ENCODE data around the gene UBAP2. TPM values are rescaled to one million over a fixed set of nuclear protein-coding genes. Genes with fewer than 3 reads are reported as not detected.
A peak's percentile ranks its signal among the peaks of the same experiment; 100 is the strongest.

UBAP2 gene
- total and polyA plus RNA-seq, 7 experiments from 2014 or later, result 13.0 to 48.4 (median 29.9) TPM

- H3K4me1 ChIP-seq (ENCODE audit: control insufficient read depth in 2 of 2, insufficient read depth in 2 of 2, low read length in 2 of 2), result no peaks in the 10 kb centered on the region
- Mint-ChIP-seq H3K27me3 (no peaks in the 10 kb centered on the region), H3K4me3 (no peak overlapping the region), H3K9me3 (peaks cover 0 to 2% (median 0%) of the 10 kb centered on the region in 11 donors), H3K27ac (peak overlapping the region in 2 of 9 donors; percentile 26 to 46), H3K4me1 (peaks cover 13 to 31% (median 24%) of the 10 kb centered on the region in 7 donors), H3K36me3 (peaks cover 3 to 30% (median 16%) of the 10 kb centered on the region in 5 donors)
- H3K36me3 ChIP-seq (ENCODE audit: control insufficient read depth in 2 of 3, insufficient read depth in 3 of 3, low read length in 3 of 3), result peaks cover 0 to 18% (median 0%) of the 10 kb centered on the region in 3 experiments
- CTCF ChIA-PET, result interaction anchor here (0.9 kb wide), 1 partner anchor 28 kb away, joined by 3 read pairs; no protein-coding TSS in a partner anchor
- no peak overlapping the region for H3K27ac ChIP-seq (ENCODE audit: low read depth, low read length)
- POLR2A ChIA-PET, result no interaction called here
- intact Hi-C loops (cut with micrococcal nuclease), result loop anchor here in 1 of 2 donors (5.0 kb wide), 1 partner anchor 88 kb away; the partner anchor contains the start of gene UBE2R2
- DNase-seq, result no peak
- no peak for ATAC-seq
- no peaks in the 10 kb centered on the region for H3K27me3 ChIP-seq (ENCODE audit: control insufficient read depth in 2 of 2, insufficient read depth in 2 of 2, low read length in 2 of 2)
- H3K9me3 ChIP-seq (ENCODE audit: control insufficient read depth in 2 of 3, low read length in 3 of 3), result no peaks in the 10 kb centered on the region
- H3K4me3 ChIP-seq (ENCODE audit: low read length), result no peak overlapping the region
Observed at GRCh38 chr9:33905137-33905536, 143.6 kb downstream of the UBAP2 start.

GRCh38 chr9:33903157-33903780, 145.4 kb downstream of the UBAP2 start:
- ChIA-PET POLR2A (no interaction called here), CTCF (no interaction called here)
- peaks cover 13 to 34% (median 23%) of the 10 kb centered on the region in 7 donors for H3K4me1 Mint-ChIP-seq
- Histone ChIP-seq H3K36me3 (ENCODE audit: control insufficient read depth in 2 of 3, insufficient read depth in 3 of 3, low read length in 3 of 3) (peaks cover 0 to 24% (median 0%) of the 10 kb centered on the region in 3 experiments), H3K9me3 (ENCODE audit: control insufficient read depth in 2 of 3, low read length in 3 of 3) (no peaks in the 10 kb centered on the region), H3K4me1 (ENCODE audit: control insufficient read depth in 2 of 2, insufficient read depth in 2 of 2, low read length in 2 of 2) (no peaks in the 10 kb centered on the region), H3K27ac (ENCODE audit: low read depth, low read length) (no peak overlapping the region), H3K4me3 (ENCODE audit: low read length) (no peak overlapping the region), H3K27me3 (ENCODE audit: control insufficient read depth in 2 of 2, insufficient read depth in 2 of 2, low read length in 2 of 2) (no peaks in the 10 kb centered on the region)
- H3K4me3 Mint-ChIP-seq, result no peak overlapping the region
- H3K27ac Mint-ChIP-seq, result peak overlapping the region in 2 of 9 donors; percentile 0 to 19
- H3K36me3 Mint-ChIP-seq, result peaks cover 3 to 31% (median 16%) of the 10 kb centered on the region in 5 donors
- peaks cover 0 to 2% (median 0%) of the 10 kb centered on the region in 11 donors for H3K9me3 Mint-ChIP-seq
- H3K27me3 Mint-ChIP-seq, result no peaks in the 10 kb centered on the region
- DNase-seq, result no peak
- intact Hi-C loops (cut with micrococcal nuclease), result no loop called here
- ATAC-seq, result no peak

GRCh38 chr9:33894316-33894715, 154.4 kb downstream of the UBAP2 start:
- ChIA-PET CTCF (no interaction called here), POLR2A (no interaction called here)
- Mint-ChIP-seq H3K4me3 (no peak overlapping the region), H3K27me3 (no peaks in the 10 kb centered on the region), H3K27ac (no peak overlapping the region), H3K9me3 (no peaks in the 10 kb centered on the region), H3K36me3 (peaks cover 0 to 19% (median 7%) of the 10 kb centered on the region in 5 donors), H3K4me1 (peaks cover 5 to 27% (median 13%) of the 10 kb centered on the region in 7 donors)
- no peak overlapping the region for H3K4me3 ChIP-seq (ENCODE audit: low read length)
- peaks cover 0 to 14% (median 4%) of the 10 kb centered on the region in 3 experiments for H3K36me3 ChIP-seq (ENCODE audit: control insufficient read depth in 2 of 3, insufficient read depth in 3 of 3, low read length in 3 of 3)
- H3K9me3 ChIP-seq (ENCODE audit: control insufficient read depth in 2 of 3, low read length in 3 of 3), result no peaks in the 10 kb centered on the region
- DNase-seq (no peak), ATAC-seq (no peak)
- no peaks in the 10 kb centered on the region for H3K4me1 ChIP-seq (ENCODE audit: control insufficient read depth in 2 of 2, insufficient read depth in 2 of 2, low read length in 2 of 2)
- H3K27ac ChIP-seq (ENCODE audit: low read depth, low read length), result no peak overlapping the region
- no peaks in the 10 kb centered on the region for H3K27me3 ChIP-seq (ENCODE audit: control insufficient read depth in 2 of 2, insufficient read depth in 2 of 2, low read length in 2 of 2)
- intact Hi-C loops (cut with micrococcal nuclease), result no loop called here

- Mint-ChIP-seq H3K4me1 (peaks cover 5 to 26% (median 13%) of the 10 kb centered on the region in 7 donors), H3K27ac (peak overlapping the region in 2 of 9 donors; percentile 42 to 59), H3K4me3 (no peak overlapping the region), H3K36me3 (peaks cover 0 to 21% (median 6%) of the 10 kb centered on the region in 5 donors), H3K9me3 (no peaks in the 10 kb centered on the region), H3K27me3 (no peaks in the 10 kb centered on the region)
- DNase-seq (no peak), ATAC-seq (no peak)
- H3K4me1 ChIP-seq (ENCODE audit: control insufficient read depth in 2 of 2, insufficient read depth in 2 of 2, low read length in 2 of 2), result no peaks in the 10 kb centered on the region
- no peak overlapping the region for H3K4me3 ChIP-seq (ENCODE audit: low read length)
- H3K9me3 ChIP-seq (ENCODE audit: control insufficient read depth in 2 of 3, low read length in 3 of 3), result no peaks in the 10 kb centered on the region
- intact Hi-C loops (cut with micrococcal nuclease), result no loop called here
- peaks cover 0 to 15% (median 4%) of the 10 kb centered on the region in 3 experiments for H3K36me3 ChIP-seq (ENCODE audit: control insufficient read depth in 2 of 3, insufficient read depth in 3 of 3, low read length in 3 of 3)
- CTCF ChIA-PET, result no interaction called here
- H3K27me3 ChIP-seq (ENCODE audit: control insufficient read depth in 2 of 2, insufficient read depth in 2 of 2, low read length in 2 of 2), result no peaks in the 10 kb centered on the region
- POLR2A ChIA-PET, result no interaction called here
- no peak overlapping the region for H3K27ac ChIP-seq (ENCODE audit: low read depth, low read length)
Observed at GRCh38 chr9:33893861-33894260, 154.8 kb downstream of the UBAP2 start.

- POLR2A ChIA-PET, result no interaction called here
- intact Hi-C loops (cut with micrococcal nuclease), result no loop called here
Observed at GRCh38 chr9:33885948-33886347, 162.7 kb downstream of the UBAP2 start.

GRCh38 chr9:33884856-33885701, 163.6 kb downstream of the UBAP2 start:
- Mint-ChIP-seq H3K27ac (peak overlapping the region in 7 of 9 donors; percentile 15 to 70 (median 59)), H3K36me3 (peaks cover 0 to 15% (median 5%) of the 10 kb centered on the region in 5 donors), H3K4me1 (peaks cover 18 to 54% (median 44%) of the 10 kb centered on the region in 7 donors), H3K27me3 (no peaks in the 10 kb centered on the region), H3K4me3 (peak overlapping the region in 1 of 10 donors; percentile 23), H3K9me3 (no peaks in the 10 kb centered on the region)
- H3K4me3 ChIP-seq (ENCODE audit: low read length), result no peak overlapping the region
- no peaks in the 10 kb centered on the region for H3K9me3 ChIP-seq (ENCODE audit: control insufficient read depth in 2 of 3, low read length in 3 of 3)
- no peaks in the 10 kb centered on the region for H3K4me1 ChIP-seq (ENCODE audit: control insufficient read depth in 2 of 2, insufficient read depth in 2 of 2, low read length in 2 of 2)
- ChIA-PET POLR2A (no interaction called here), CTCF (interaction anchor here (1.8 kb wide), 1 partner anchor 22 kb away, joined by 5 read pairs; no protein-coding TSS in a partner anchor)
- H3K27me3 ChIP-seq (ENCODE audit: control insufficient read depth in 2 of 2, insufficient read depth in 2 of 2, low read length in 2 of 2), result no peaks in the 10 kb centered on the region
- ATAC-seq (no peak), DNase-seq (no peak)
- H3K36me3 ChIP-seq (ENCODE audit: control insufficient read depth in 2 of 3, insufficient read depth in 3 of 3, low read length in 3 of 3), result peaks cover 0 to 11% (median 0%) of the 10 kb centered on the region in 3 experiments
- H3K27ac ChIP-seq (ENCODE audit: low read depth, low read length), result no peak overlapping the region
- intact Hi-C loops (cut with micrococcal nuclease), result no loop called here

More at GRCh38 chr9:33885948-33886347, 162.7 kb downstream of the UBAP2 start:
- no peaks in the 10 kb centered on the region for H3K27me3 ChIP-seq (ENCODE audit: control insufficient read depth in 2 of 2, insufficient read depth in 2 of 2, low read length in 2 of 2)
- CTCF ChIA-PET, result interaction anchor here (1.8 kb wide), 1 partner anchor 22 kb away, joined by 5 read pairs; no protein-coding TSS in a partner anchor
- H3K4me1 ChIP-seq (ENCODE audit: control insufficient read depth in 2 of 2, insufficient read depth in 2 of 2, low read length in 2 of 2), result no peaks in the 10 kb centered on the region
- peaks cover 0 to 17% (median 5%) of the 10 kb centered on the region in 5 donors for H3K36me3 Mint-ChIP-seq
- H3K4me1 Mint-ChIP-seq, result peaks cover 11 to 45% (median 36%) of the 10 kb centered on the region in 7 donors
- no peaks in the 10 kb centered on the region for H3K9me3 Mint-ChIP-seq
- H3K4me3 ChIP-seq (ENCODE audit: low read length), result no peak overlapping the region
- H3K27ac Mint-ChIP-seq, result no peak overlapping the region
- no peak overlapping the region for H3K4me3 Mint-ChIP-seq
- H3K27ac ChIP-seq (ENCODE audit: low read depth, low read length), result no peak overlapping the region
- H3K36me3 ChIP-seq (ENCODE audit: control insufficient read depth in 2 of 3, insufficient read depth in 3 of 3, low read length in 3 of 3), result peaks cover 0 to 14% (median 0%) of the 10 kb centered on the region in 3 experiments
- H3K27me3 Mint-ChIP-seq, result no peaks in the 10 kb centered on the region
- DNase-seq, result no peak
- H3K9me3 ChIP-seq (ENCODE audit: control insufficient read depth in 2 of 3, low read length in 3 of 3), result no peaks in the 10 kb centered on the region
- ATAC-seq, result no peak

All from naive thymus-derived CD4-positive, alpha-beta T cell (primary cell).